Measurements from ENCODE around the gene RBM47. TPM values are rescaled to one million over a fixed set of nuclear protein-coding genes. Genes with fewer than 3 reads are reported as not detected.
A peak's percentile ranks its signal among the peaks of the same experiment; 100 is the strongest.
"Not testable (repeated sequence)": the region's sequence is repeated elsewhere in the genome, so short reads cannot be mapped to it uniquely, and the experiment has no call there.

Gene RBM47
- total RNA-seq, 1 donor: 59.3 TPM

DNA sequence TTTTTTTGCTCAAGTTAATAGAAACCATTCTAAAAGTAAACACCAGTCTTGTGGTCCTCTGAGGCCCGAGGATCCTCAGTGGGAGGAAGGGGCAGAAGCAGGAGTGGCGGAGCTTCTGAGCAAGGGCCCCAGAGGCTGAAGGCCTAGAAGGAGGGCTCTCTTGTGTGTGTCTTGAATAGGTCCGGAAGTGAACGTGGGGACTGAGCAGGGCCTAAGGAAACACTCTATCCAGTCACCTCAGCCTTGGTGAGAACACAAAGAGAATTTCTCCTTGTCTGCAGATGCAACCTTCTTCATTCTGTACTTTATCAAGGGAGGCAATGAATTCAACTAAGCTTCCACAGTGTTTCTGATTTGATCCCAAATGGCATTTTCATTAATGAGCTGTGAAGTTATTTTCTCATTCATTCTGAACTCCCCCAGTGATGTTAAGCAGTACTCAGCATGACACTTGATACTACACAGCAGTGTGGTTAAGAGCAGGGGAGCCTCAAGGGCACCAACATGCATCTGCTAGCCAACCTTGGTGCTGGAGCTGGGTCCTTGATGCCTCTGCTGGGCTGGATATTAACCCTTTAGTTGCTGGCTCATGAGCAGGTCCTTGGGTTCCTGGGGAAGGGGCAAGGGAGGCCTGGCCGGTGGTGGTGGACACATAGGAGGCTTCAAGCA lies 64.7 kb downstream of the RBM47 start:
- Histone ChIP-seq H3K9me3 (ENCODE audit: low read depth, low read length) (no peaks in the 10 kb centered on the region), H3K4me3 (ENCODE audit: low read length) (no peak overlapping the region), H3K27me3 (ENCODE audit: insufficient read depth, low read length) (no peaks in the 10 kb centered on the region), H3K4me1 (ENCODE audit: insufficient read depth, low read length) (peaks cover 62% of the 10 kb centered on the region)

- Histone ChIP-seq H3K4me3 (ENCODE audit: low read length) (no peak overlapping the region), H3K27me3 (ENCODE audit: insufficient read depth, low read length) (no peaks in the 10 kb centered on the region), H3K4me1 (ENCODE audit: insufficient read depth, low read length) (peaks cover 72% of the 10 kb centered on the region), H3K9me3 (ENCODE audit: low read depth, low read length) (no peaks in the 10 kb centered on the region)
Observed at GRCh38 chr4:40564004-40564403, 65.7 kb downstream of the RBM47 start.

GRCh38 chr4:40563401-40563800 lies 66.3 kb downstream of the RBM47 start:
- H3K4me1 ChIP-seq (ENCODE audit: insufficient read depth, low read length): peaks cover 78% of the 10 kb centered on the region
- H3K27me3 ChIP-seq (ENCODE audit: insufficient read depth, low read length): no peaks in the 10 kb centered on the region
- H3K9me3 ChIP-seq (ENCODE audit: low read depth, low read length): no peaks in the 10 kb centered on the region
- no peak overlapping the region for H3K4me3 ChIP-seq (ENCODE audit: low read length)

GRCh38 chr4:40562681-40563080 lies 67.0 kb downstream of the RBM47 start:
- no peaks in the 10 kb centered on the region for H3K9me3 ChIP-seq (ENCODE audit: low read depth, low read length)
- no peaks in the 10 kb centered on the region for H3K27me3 ChIP-seq (ENCODE audit: insufficient read depth, low read length)
- H3K4me1 ChIP-seq (ENCODE audit: insufficient read depth, low read length): peaks cover 85% of the 10 kb centered on the region
- no peak overlapping the region for H3K4me3 ChIP-seq (ENCODE audit: low read length)

DNA sequence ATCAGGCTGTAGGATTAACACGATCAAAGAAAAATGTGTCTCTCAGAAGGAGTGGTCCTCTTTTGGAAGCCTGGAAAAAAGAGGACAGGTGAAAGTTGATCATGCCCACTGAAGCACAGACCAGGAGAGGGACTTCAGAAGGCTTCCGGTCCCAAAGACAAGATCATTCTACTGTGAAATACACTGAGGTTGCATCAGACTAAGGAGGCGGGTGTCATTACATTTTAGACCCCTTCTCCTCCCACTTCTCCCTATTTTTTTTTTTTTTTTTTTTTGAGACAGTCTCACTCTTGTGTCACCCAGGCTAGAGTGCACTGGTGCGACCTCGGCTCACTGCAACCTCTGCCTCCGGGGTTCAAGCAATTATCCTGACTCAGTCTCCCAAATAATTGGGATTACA lies 67.5 kb downstream of the RBM47 start:
- Histone ChIP-seq H3K9me3 (ENCODE audit: low read depth, low read length) (no peaks in the 10 kb centered on the region), H3K27me3 (ENCODE audit: insufficient read depth, low read length) (no peaks in the 10 kb centered on the region), H3K4me3 (ENCODE audit: low read length) (no peak overlapping the region), H3K4me1 (ENCODE audit: insufficient read depth, low read length) (peaks cover 90% of the 10 kb centered on the region)

GRCh38 chr4:40561543-40562177 lies 68.0 kb downstream of the RBM47 start:
- H3K4me1 ChIP-seq (ENCODE audit: insufficient read depth, low read length): peaks cover 94% of the 10 kb centered on the region
- not testable (repeated sequence) for H3K27me3 ChIP-seq (ENCODE audit: insufficient read depth, low read length); H3K9me3 ChIP-seq (ENCODE audit: low read depth, low read length); H3K4me3 ChIP-seq (ENCODE audit: low read length)

- Histone ChIP-seq H3K4me1 (ENCODE audit: insufficient read depth, low read length) (peaks cover 97% of the 10 kb centered on the region), H3K9me3 (ENCODE audit: low read depth, low read length) (no peaks in the 10 kb centered on the region), H3K27me3 (ENCODE audit: insufficient read depth, low read length) (no peaks in the 10 kb centered on the region), H3K4me3 (ENCODE audit: low read length) (no peak overlapping the region)
Observed at GRCh38 chr4:40559585-40560465, 69.8 kb downstream of the RBM47 start.

DNA sequence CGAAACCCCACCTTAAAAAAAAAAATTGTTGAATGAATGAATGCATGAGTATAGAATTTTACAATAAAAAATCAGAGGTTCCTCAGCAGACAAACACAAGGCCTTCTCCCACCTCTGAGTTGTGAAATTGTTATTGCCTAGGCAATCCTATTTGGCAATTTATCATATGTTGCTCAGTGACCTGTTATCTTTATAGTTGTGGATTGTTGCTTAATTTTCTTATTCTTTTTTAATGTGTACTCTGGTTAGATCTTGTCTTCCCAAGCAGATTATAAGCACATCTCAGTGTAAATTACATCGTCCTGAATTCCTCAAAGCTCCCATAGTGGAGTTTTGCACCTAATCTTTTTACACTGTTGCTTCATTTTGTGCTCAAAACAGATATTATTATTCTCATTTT lies 71.9 kb downstream of the RBM47 start:
- Histone ChIP-seq H3K27me3 (ENCODE audit: insufficient read depth, low read length) (no peaks in the 10 kb centered on the region), H3K4me3 (ENCODE audit: low read length) (no peak overlapping the region), H3K9me3 (ENCODE audit: low read depth, low read length) (no peaks in the 10 kb centered on the region), H3K4me1 (ENCODE audit: insufficient read depth, low read length) (peaks cover 97% of the 10 kb centered on the region)

- no peak overlapping the region for H3K4me3 ChIP-seq (ENCODE audit: low read length)
- H3K9me3 ChIP-seq (ENCODE audit: low read depth, low read length): no peaks in the 10 kb centered on the region
- no peaks in the 10 kb centered on the region for H3K27me3 ChIP-seq (ENCODE audit: insufficient read depth, low read length)
- peaks cover 95% of the 10 kb centered on the region for H3K4me1 ChIP-seq (ENCODE audit: insufficient read depth, low read length)
Observed at GRCh38 chr4:40555176-40555900, 74.3 kb downstream of the RBM47 start.

- peaks cover 94% of the 10 kb centered on the region for H3K4me1 ChIP-seq (ENCODE audit: insufficient read depth, low read length)
- H3K9me3 ChIP-seq (ENCODE audit: low read depth, low read length); H3K4me3 ChIP-seq (ENCODE audit: low read length); H3K27me3 ChIP-seq (ENCODE audit: insufficient read depth, low read length): not testable (repeated sequence)
Observed at GRCh38 chr4:40554641-40555040, 75.0 kb downstream of the RBM47 start.

DNA sequence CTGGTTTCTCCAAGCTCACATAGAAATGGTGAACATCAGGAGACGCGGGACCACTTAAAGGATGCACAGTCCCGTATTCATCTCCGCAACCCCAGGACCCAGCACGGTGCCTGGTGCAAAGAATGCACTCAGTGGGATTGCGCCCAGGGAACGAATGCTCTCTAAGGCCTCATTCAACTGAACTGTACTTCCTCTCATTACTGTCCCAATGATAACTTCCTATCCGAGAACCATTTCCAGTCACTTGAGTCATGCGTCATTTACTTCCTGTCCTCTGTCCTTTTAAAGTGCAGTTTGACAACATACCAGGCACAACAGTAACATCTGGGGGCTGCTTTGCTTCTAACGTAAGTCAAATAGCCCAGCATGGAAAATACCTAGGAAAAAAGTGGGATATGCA lies 75.7 kb downstream of the RBM47 start:
- Histone ChIP-seq H3K9me3 (ENCODE audit: low read depth, low read length) (no peaks in the 10 kb centered on the region), H3K4me1 (ENCODE audit: insufficient read depth, low read length) (peaks cover 87% of the 10 kb centered on the region), H3K4me3 (ENCODE audit: low read length) (no peak overlapping the region), H3K27me3 (ENCODE audit: insufficient read depth, low read length) (no peaks in the 10 kb centered on the region)

DNA sequence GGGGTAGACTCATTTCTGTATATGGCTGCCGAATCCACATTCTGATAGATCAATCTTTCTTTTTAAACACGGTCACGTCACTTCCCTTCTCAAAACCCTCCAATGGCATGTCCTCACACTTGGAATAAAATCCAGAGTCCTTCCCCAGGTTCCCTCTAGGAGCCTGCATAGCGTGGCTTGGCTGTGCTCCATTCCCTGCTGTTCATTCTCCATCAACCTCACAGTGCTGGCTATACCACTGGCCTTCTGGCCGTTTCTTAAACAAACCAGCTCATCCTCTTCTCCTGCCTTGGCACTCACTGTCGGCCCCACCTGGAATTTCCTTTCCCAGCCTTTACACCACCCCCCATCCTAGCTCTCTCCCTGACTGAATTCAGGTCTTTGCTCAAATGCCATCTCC lies 77.1 kb downstream of the RBM47 start:
- Histone ChIP-seq H3K27me3 (ENCODE audit: insufficient read depth, low read length) (no peaks in the 10 kb centered on the region), H3K4me3 (ENCODE audit: low read length) (no peak overlapping the region), H3K4me1 (ENCODE audit: insufficient read depth, low read length) (peaks cover 73% of the 10 kb centered on the region), H3K9me3 (ENCODE audit: low read depth, low read length) (no peaks in the 10 kb centered on the region)

DNA sequence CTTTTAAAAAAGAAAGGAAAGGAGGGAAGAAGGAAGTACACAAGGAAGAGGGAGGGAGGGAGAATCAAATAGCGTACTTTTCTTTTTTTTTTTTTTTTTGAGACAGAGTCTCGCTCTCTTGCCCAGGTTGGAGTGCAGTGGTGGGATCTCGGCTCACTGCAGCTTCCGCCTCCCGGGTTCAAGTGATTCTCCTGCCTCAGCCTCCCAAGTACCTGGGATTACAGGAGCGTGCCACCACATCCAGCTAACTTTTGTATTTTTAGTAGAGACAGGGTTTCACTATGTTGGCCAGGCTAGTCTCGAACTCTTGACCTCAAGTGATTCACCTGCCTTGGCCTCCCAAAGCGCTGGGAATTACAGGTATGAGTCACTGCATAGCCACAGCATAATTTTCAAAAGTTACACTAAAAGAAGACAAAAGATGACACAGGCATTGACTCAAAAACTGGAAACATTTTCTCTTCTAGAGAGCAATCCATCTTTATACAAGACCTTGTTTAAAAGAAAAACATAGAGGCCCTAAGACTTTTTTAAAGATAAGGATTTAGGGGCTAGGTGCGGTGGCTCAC lies 78.0 kb downstream of the RBM47 start:
- peak overlapping the region; percentile 25 for H3K4me3 ChIP-seq (ENCODE audit: low read length)

GRCh38 chr4:40550948-40551462 lies 78.7 kb downstream of the RBM47 start:
- Histone ChIP-seq H3K27me3 (ENCODE audit: insufficient read depth, low read length) (no peaks in the 10 kb centered on the region), H3K9me3 (ENCODE audit: low read depth, low read length) (no peaks in the 10 kb centered on the region), H3K4me1 (ENCODE audit: insufficient read depth, low read length) (peaks cover 67% of the 10 kb centered on the region), H3K4me3 (ENCODE audit: low read length) (peak overlapping the region; percentile 25)

More for the DNA sequence above, 78.0 kb downstream of the RBM47 start:
- H3K27me3 ChIP-seq (ENCODE audit: insufficient read depth, low read length); H3K9me3 ChIP-seq (ENCODE audit: low read depth, low read length): not testable (repeated sequence)
- peaks cover 72% of the 10 kb centered on the region for H3K4me1 ChIP-seq (ENCODE audit: insufficient read depth, low read length)
